GM21515 (cell line): Measurements from ENCODE around the gene MYO1B.

Source experiments
- ATAC-seq: cut with Tn5 transposase; IDR thresholded peaks from one replicate; pipeline ENCODE4 v1.9.1; 2021; ENCODE audit not compliant: unreplicated experiment

The MYO1B gene

DNA sequence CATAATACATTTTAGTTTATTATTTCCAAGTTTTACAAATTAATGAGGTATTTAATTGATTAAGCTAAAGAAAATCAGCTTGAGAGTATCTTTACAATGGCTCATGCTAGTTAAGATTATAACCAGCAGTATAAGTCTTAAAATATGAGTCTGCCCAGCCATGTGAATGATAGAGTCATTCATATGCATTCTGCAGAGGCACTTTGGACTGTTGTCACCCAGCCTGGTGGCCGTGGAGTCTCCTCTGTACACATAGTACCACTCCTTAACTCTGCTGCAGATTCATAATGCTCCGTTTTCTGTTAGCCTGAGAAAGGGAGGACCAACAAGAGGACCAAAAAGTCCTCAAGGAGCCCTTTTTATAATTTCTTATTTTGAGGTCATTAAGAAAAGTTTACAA lies 148.8 kb downstream of the MYO1B start:
- no peak for ATAC-seq

DNA sequence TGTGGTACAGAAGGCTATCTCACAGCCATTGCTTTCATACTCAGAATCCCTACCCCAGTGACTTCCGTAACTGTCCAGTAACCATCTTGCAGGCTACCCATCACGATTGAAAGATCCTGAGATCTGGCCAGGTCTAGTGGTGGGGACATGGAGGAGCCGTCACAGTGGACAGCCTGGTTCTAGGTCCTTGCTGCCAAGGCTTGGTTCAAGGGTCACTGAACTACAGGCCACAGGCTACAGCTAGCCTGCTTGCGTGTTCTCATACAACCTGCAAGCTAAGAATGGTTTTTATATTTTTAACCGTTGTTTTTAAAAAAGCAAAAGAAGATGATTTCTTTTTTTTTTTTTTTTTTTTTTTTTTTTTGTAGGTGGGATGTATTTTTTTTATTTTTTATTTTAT lies 151.6 kb downstream of the MYO1B start:
- ATAC-seq: no peak

DNA sequence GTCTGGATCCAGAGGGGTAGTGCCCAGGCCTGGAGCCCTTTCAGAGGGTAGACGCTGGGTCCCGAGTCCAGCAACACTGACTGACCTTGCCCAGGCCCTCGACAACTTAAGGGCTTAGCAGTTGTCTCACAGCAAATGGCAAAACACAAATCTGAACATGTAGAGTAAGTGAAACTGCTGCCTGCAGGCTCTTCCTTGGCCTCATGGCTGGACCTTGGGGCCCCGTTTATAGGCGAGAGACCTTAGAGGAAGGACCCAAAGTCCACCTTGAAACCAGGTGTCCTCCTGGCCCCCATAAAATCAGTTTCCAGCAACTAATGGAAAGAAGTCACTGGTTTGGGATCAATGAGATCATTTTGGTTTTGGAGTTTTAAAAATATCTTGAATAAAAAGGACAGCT lies 154.4 kb downstream of the MYO1B start:
- no peak for ATAC-seq

DNA sequence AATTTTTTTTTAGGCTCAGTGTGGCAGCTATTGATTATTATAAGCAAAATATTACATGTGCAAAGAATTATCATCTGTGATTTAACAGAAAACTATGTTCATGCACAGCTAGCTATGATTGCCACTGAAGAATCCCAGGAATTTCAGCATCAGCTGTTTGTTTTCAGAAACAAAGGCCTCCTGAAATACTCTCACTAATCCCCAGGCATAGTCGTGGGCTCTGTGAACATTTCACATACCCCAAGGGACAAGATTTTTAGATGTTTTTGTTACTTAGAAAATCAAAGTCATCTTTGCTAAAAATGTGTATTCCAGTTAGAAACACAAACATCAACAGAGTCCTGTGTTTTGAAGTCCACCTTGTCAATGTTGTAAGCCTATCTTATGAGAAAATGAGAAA lies 156.1 kb downstream of the MYO1B start:
- no peak for ATAC-seq

DNA sequence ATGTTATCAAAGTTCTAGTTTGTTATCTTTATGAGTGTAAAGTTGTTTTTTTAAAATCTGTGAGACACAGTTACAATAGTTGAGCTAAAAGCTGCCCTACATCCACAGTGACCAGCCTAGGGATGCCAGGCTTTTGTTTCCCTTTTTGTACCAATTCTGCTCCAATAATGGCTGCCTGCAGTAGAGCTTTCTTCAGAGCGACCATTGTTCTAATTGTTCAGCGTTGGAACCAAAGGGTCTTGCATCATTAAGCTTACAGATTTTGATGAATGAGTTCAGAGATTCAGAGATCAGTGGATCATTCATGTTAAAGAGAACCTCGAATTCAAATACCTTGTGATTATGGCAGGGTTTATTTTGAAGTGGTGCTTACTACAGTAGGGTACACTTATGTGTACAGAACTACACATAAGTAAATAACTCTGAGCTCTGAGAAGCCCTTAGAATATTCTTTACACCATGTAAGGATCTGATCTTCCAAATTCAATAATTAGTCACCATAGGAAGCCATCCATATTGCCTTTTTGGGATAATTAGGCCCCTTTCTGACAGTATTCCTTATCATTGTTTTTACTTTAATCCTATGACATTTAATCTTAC lies 157.9 kb downstream of the MYO1B start:
- ATAC-seq: no peak

DNA sequence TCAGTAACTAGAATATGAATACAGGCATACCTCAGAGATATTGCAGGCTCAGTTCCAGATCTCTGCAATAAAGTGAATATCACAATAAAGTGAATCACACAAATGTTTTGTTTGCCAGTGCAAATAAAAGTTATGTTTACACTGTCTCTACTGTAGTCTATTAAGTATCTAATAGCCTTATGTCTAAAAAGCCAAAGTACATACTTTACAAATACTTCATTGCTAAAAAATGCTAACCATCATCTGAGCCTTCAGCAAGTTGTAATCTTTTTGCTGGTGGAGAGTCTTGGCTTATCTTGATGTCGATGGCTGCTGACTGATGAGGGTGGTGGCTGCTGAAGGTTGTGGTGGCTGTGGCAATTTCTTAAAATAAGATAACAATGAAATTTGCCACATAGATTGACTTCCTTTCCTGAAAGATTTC lies 159.4 kb downstream of the MYO1B start:
- no peak for ATAC-seq

DNA sequence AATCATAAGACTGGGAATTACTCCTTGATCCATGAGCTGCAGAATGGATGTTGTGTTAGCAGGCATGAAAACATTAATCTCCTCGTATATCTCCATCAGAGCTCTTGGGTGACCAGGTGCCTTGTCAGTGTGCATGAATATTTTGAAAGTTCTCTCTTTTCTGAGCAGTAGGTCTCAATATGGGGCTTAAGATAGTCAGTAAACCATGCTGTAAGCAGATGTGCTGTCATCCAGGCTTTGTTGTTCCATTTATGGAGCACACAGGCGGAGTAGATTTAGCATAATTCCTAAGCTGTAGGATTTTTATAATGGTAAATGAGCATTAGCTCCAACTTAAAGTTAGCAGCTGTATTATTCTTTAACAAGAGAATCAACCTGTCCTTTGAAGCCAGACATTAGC lies 160.3 kb downstream of the MYO1B start:
- no peak for ATAC-seq

DNA sequence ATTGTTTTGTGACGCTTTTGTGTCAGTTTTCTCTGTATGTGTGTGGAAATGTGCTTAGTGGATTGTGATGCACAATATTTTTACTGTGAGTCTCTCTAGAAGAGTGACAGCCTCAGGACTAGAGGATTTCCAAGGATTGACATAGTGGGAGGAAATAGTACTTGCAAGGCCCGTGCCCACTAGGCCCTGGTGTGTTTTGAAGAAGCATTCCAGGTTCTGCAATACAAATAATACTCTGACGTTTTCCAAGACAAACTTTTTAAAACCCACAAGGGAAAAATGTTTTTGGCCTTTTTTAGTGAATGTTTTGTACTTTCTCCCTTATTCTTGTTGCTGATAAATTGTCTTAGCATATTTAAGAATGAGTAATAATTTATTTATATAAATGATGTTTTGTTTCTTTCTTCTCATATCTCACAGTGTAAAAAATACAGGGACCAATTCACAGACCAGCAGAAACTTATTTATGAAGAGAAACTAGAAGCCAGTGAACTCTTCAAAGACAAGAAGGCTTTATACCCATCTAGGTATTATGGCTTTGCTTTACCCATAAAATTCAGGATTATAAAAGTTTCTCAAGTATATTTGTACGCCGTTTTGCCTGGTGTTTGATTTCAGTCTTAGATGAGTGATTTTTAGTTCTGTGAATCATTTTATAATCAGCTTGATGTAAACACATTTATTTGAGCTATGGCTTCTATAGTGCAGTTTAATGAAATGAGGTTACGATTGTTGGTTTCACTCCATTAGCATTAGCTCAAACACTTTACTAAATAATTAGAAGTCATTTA lies 165.6 kb downstream of the MYO1B start:
- ATAC-seq: no peak

DNA sequence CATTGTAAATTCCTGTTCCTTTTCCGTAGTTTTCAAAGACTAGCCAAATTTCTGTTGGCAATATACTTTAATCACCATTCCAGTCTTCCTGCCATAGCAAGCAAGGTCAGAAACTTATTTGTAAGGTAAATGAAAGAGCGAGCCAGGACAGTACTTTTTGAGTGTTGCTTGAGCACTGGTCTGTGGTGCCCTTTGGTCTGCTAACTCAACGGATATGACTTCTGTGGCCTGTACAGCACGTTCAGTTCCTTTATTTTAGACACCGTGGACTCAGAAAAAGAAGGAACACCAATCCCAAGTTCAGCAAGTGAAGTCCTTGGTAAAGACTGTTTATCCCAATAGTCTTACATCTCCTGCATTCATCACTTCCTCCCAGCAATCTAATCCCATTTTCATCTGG lies 166.3 kb downstream of the MYO1B start:
- ATAC-seq: no peak

DNA sequence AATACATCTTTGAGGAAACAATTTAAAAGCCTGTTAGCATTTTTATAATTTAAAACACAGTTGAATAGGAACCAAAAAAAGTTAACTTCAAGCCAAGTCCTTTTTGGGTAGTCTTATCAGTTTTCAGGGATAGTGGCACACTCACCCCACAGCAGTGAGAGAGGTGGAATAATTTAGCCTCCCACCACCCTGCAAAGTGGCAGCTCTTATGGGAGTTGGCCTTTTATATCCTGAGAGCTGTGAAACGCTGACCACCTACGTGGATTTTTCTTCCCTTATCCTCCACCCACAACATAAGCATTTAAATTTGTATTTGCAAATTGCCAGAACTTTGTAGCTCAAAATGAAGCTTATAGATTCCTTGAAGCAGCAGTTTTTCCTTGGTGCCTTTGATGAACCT lies 167.1 kb downstream of the MYO1B start:
- ATAC-seq: no peak

DNA sequence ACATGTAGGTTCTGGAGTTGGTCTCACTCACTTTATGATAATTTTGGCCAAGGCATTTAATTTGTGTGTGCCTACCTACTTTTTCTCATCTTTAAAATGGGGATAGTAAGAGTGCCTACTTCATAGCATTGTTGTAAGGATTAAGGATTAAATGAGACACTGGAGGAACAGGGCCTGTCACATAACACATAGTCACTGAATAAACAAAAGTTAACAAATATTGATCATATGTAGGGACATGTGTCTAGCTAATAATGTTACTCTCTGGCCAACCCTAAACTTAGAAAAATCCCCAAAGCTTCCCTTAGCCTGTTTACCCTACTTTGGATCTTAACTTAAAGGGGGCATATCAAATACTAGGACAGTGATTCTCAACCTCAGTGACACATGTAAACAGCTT lies 169.9 kb downstream of the MYO1B start:
- no peak for ATAC-seq

DNA sequence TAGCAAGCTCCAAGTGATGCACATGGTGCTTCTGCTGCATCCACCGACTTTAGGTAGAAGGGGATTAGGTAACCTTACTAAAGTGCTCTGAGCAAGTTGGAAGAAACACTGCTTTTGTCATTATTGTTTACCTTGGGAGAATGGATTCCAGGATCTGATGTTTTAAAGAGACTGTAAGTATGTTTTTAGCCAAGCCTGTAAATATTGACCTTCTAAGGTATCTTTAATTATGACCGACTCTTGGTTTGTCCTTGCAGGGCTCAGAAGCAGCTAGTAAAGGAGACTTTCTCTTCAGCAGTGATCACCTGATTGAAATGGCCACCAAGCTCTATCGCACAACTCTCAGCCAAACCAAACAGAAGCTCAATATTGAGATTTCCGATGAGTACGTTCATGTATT lies 170.7 kb downstream of the MYO1B start:
- no peak for ATAC-seq

DNA sequence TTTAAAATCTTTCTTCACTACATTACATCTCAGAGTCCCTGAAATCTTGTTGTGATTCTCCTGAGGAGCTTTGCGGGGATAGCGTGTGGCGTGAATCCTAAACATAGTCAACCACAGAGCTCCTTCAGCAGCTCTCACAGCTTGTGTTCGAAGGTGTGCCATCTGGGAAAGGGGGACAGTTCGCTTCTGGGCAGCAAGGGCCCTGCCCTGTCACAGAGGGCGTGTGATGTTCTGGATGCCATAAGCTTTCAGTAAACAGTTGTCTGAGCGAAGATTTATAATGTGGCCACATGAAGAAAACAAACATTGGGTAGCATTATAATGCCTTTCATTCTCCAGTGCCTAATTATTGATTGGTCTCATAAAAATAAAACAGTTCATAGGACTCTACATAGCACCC lies 172.5 kb downstream of the MYO1B start:
- ATAC-seq: no peak

DNA sequence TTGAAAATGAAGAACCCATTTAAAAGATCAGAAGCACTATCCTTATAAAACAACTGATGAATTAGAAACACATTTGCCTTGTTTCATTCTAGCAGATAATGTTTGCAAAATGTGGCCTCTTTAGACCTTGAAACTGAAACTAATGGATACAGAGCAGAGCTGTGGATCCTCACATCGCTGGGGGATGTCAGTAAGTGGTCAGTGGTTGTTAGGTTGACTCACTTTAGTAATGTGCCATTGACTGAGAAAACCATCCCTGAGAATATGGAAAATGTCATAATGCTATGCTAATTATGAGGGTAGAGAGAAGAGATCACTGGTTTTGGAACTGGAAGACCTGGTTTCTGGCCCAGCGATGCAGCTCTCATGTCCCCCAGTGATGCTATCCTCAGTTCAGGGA lies 176.7 kb downstream of the MYO1B start:
- ATAC-seq: no peak

DNA sequence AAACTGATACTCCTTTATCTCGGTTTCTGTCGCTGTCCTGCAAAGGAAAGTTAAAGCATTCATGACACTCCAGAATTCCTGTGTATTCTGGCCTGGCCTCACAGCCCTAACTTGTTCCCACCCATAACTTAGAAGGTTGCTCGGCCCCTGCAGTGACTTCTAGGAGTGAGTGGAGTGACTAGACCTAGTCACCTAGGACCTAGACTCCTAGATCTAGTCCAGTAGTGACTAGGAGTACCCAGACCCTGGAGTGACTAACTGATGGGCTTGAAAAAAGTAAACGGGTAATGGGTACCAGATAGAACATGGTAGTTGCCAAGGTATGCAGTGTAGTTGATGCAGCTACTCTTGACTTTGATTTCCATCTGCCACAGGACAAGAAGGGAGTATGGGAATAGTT lies 181.8 kb downstream of the MYO1B start:
- ATAC-seq: no peak

DNA sequence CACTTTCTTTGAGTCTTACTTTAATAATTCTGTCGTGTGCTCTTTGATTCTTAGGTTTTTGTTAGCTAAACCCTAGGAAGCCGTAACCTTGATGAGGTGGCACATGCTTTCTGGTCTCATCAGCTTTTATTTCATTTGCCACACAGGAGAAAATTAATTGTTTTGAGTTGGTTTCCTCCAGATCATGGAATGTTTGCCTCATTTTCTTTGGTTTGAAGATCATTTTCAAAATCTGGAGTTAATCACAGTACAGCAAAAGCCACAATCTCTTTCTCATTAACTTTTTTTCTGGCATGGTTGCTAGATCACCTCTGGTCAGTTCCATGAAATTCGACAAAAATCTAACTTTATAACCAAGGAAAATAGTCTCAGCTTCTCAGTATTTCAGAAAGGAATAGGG lies 182.9 kb downstream of the MYO1B start:
- ATAC-seq: no peak

DNA sequence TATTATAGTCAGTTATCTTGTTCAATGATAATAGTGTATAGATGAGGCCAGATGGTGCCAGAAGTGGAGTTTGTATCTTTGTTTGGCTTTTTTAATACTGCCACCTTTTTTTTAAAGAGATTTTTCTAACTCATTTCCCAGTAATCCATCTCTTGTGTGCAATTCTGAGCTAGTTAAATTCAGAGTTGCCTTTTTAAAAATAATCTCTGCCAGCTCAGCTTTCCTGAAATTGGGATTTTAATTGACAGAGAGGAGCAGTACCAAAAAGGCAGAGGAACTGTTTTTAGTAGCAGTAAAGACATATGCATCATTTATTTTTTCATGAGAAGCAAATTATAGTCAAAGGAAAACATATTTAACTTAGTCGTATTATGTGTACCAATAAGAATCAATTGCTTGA lies 185.3 kb downstream of the MYO1B start:
- no peak for ATAC-seq

DNA sequence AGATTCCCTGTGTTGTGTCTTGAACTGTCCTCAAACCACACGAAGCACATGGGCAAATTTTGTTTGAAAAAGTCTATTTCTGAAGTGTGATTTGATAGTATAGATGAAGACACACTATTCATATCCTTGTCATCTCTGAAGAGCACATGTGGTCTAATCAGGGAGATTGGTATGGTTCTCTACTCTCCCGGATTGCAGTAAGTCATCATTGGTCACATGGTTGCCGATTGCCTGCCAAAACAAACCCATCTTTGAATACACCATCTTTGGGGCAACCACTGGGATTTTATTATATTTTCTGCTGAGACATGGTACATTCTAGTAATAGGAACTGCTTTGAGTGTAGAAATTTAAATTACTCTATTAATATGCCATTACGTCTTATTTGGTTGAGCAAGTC lies 186.9 kb downstream of the MYO1B start:
- no peak for ATAC-seq

DNA sequence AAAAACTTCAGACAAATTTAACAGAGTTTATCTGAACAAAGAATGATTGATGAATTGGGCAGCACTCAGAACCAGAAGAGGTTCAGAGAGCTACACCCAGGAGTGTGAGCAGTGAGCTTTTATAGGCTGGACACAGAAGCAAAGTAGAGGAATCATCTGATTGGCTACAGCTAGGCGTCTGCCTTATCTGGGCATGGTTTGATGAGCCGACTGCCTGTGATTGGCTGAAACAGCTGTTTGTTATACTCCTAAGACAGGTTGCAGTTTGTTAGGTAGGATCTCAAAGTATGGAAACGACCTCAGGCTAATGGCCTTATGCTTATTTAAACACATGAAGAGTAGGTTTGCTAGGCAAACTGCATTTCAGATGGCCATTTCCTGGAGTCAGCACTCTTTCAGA lies 188.9 kb downstream of the MYO1B start:
- no peak for ATAC-seq

DNA sequence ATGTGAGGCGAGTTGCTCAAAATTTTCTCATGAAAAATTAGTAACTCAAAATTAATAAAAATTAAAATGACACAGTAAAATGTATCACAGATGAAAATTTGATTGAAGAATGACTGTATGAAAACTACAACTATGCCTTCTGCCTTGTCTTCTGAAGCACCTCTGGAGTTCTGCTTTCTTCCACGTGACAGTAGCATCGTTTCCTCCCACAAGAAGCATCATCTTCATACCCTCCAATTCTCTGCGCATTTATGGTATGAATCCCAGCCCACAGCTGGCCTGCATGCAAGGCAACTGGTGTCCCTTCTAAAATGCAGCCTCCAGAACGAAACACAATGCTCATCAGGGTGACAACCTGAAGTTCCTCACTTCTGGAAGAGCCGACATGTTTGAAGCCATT lies 189.9 kb downstream of the MYO1B start:
- no peak for ATAC-seq

DNA sequence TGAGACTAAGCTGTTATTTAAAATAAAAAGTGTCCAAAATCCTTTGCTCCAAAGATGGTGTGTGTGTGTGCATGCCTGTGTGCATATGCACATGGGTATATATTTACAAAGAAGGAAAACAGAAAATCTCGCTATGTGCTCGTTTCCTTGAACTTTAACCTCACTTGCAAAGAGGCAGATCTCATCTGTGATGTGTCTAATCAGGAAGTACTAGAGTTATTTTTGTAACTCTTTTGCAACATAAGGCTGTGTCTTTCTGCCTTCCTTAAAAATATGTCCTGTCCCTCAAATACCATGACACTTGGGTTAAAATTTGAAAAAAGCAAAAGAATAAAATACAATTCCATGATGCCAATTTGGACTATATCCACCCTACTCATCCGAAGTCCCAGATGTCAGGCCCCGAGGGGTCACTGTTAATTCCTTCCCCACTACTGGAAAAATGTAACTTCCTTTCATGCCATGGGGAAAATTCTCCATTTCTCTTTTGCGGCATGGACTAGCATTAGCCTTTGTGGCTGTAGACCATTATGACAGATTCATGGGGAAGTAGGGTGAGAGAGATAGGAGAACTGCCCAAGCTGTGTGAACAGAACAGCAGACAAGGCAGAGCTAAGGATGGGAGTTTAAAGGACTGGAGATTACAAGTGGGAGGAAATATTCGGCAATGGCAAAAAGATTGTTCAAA lies 191.3 kb downstream of the MYO1B start:
- ATAC-seq: no peak

DNA sequence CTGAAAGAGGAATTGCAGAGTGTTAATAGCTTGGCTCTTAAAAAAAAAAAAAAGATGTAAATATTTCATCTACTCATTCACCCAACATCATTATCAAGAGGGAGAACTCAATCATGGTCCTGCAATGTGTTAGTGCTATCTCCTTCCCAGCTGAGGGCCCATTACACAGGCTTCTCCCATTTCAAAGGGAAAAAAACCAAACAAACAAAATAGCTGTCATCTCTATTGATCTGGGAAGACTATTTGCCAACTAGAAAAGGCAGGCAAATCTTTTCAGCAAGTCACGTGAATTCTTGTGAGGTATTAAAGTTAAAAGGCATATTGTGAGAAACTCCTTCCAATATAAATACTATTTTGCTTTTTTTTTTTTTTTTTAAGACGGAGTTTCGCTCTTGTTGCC lies 194.3 kb downstream of the MYO1B start:
- no peak for ATAC-seq
